Mucosa of stomach (tissue), 1 donor: ENCODE data around the gene AOAH.

Source experiments
- H3K27me3 ChIP-seq: one replicate; pipeline ENCODE4 v1.7.0; 2013; ENCODE audit warnings: mild to moderate bottlenecking, low read length; ENCODE audit not compliant: control insufficient read depth, insufficient read depth
- H3K36me3 ChIP-seq: one replicate; pipeline ENCODE4 v1.7.0; 2013; ENCODE audit warnings: low read length; ENCODE audit not compliant: control insufficient read depth, insufficient read depth
- H3K4me1 ChIP-seq: one replicate; pipeline ENCODE4 v1.7.0; 2013; ENCODE audit warnings: mild to moderate bottlenecking, low read length; ENCODE audit not compliant: control insufficient read depth, insufficient read depth
- H3K4me3 ChIP-seq: one replicate; pipeline ENCODE4 v1.7.0; 2013; ENCODE audit warnings: low read length
- H3K9ac ChIP-seq: one replicate; pipeline ENCODE4 v1.7.0; 2013; ENCODE audit warnings: mild to moderate bottlenecking, low read length, moderate library complexity
- H3K9me3 ChIP-seq: one replicate; pipeline ENCODE4 v1.7.0; 2013; ENCODE audit warnings: mild to moderate bottlenecking, low read length, moderate library complexity; ENCODE audit not compliant: control insufficient read depth
- donor health status: Pancreatic carcinoma.

AOAH gene

DNA sequence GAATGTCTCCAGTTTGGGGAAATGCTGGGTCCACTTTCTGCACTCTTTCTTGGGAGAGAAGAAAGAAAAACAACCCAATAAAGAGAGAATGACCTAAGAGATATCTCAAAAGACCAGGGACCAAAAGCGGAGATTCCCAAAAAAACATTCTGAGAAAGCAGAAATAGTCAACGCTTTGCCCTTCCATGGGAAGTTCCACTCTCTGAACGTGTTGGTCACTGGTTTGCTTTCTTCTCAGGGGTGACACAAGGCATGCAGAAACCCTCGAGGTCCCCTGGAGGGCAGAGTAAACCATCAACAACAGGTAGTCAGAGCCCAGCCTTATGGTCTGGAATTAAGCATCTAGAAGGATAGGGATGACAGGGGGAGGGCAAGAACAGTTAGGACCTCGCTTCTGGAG is 26.2 kb upstream of the AOAH start:
- no peak overlapping the region for H3K4me3 ChIP-seq
- no peaks in the 10 kb centered on the region for H3K27me3 ChIP-seq
- no peaks in the 10 kb centered on the region for H3K36me3 ChIP-seq
- no peaks in the 10 kb centered on the region for H3K9me3 ChIP-seq
- H3K4me1 ChIP-seq: no peaks in the 10 kb centered on the region
- no peak overlapping the region for H3K9ac ChIP-seq

DNA sequence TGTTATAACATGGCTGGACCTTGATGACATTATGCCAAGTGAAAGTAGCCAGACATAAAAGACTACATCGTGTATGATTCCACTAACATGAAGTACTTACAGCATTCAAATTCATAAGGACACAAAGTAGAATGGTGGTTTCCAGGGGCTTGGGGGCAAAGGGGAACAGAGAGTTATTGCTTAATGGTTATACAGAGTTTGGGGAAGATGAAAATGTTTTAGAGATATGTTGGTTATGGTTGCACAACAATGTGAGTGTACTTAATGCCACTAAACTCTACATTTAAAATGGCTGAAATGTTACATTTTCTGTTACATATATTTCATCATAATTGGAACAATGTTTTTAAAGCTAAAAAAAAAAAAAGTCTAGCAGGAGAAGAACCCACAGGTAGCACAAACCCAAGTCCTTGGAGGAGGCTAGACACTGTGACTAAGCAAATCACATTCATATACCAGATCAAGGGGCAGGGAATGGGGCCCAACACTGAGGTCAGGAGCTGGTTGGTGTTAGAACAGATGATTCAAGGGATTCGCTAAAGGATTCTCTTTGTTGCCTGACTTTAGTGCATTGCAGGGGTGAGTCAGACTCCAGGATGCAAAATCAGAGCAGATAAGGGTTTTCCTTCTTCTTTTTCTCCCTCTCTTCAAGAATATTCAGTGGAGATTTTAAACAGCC is 25.1 kb upstream of the AOAH start:
- H3K36me3 ChIP-seq: no peaks in the 10 kb centered on the region
- H3K27me3 ChIP-seq: no peaks in the 10 kb centered on the region
- no peaks in the 10 kb centered on the region for H3K4me1 ChIP-seq
- H3K9ac ChIP-seq: no peak overlapping the region
- no peak overlapping the region for H3K4me3 ChIP-seq
- no peaks in the 10 kb centered on the region for H3K9me3 ChIP-seq

DNA sequence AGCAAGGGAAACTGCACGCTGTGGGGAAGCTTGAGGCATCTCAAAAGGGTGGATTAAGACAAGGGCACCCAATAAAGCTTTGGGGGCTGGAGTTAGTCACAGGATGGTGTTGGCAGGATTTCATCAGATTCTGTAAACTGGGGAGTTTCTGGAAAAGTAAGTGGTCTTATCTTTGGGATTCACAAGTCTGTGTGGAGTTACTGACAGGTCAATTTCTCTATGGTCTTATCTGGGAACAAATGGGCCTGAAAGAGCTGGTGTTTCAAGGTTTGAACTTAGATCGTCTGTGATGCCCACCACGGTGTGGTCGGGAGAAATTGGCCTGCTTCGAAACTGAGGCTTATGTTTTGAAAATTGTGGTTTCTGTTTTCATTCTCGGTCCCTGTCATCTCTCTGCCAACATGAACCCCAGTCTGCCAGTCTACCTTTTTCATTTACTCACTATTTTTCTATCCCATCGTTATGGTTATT is 23.8 kb upstream of the AOAH start:
- no peak overlapping the region for H3K9ac ChIP-seq
- H3K36me3 ChIP-seq: no peaks in the 10 kb centered on the region
- H3K27me3 ChIP-seq: no peaks in the 10 kb centered on the region
- no peaks in the 10 kb centered on the region for H3K4me1 ChIP-seq
- no peaks in the 10 kb centered on the region for H3K9me3 ChIP-seq
- H3K4me3 ChIP-seq: no peak overlapping the region

DNA sequence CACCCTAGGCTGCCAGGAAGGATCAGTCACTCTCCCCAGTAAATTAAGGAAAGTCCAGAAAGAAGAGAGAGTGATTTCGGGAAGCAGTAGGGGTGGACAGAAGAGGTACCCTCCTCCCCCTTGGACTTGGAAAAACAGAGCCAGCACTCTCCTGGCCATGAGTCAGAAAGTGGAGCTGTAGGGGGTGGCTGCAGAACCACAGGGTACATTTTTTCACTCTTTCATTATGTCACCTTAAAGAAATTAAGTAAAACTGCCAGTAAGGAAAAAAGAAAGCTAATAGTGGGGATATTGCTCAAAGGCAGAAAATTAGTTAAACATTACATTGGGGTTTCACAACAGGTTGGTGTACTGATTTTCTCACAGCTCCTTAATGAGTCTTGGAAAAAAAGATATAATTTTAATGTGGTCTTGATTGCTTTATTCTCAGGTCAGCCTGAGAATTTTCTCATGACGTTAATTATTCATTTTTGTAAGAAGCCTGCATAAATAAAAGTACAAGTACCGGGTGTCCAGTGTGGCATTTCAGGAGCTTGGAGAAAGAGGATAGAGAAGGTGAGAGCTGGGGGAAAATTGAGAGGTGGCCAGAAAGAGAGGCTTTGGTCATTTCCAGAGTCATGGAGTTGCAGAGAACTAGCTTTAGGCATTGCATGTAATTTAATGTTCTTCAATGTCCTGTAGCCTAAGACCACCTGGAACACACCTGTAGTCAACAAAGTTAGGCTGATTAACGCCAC is 23.2 kb upstream of the AOAH start:
- no peaks in the 10 kb centered on the region for H3K4me1 ChIP-seq
- H3K9me3 ChIP-seq: no peaks in the 10 kb centered on the region
- H3K27me3 ChIP-seq: no peaks in the 10 kb centered on the region
- H3K36me3 ChIP-seq: no peaks in the 10 kb centered on the region
- H3K4me3 ChIP-seq: no peak overlapping the region
- H3K9ac ChIP-seq: no peak overlapping the region

GRCh38 chr7:36746347-36746746 is 22.1 kb upstream of the AOAH start:
- Histone ChIP-seq H3K36me3 (no peaks in the 10 kb centered on the region), H3K27me3 (no peaks in the 10 kb centered on the region), H3K9ac (no peak overlapping the region), H3K4me3 (no peak overlapping the region), H3K4me1 (no peaks in the 10 kb centered on the region), H3K9me3 (no peaks in the 10 kb centered on the region)

DNA sequence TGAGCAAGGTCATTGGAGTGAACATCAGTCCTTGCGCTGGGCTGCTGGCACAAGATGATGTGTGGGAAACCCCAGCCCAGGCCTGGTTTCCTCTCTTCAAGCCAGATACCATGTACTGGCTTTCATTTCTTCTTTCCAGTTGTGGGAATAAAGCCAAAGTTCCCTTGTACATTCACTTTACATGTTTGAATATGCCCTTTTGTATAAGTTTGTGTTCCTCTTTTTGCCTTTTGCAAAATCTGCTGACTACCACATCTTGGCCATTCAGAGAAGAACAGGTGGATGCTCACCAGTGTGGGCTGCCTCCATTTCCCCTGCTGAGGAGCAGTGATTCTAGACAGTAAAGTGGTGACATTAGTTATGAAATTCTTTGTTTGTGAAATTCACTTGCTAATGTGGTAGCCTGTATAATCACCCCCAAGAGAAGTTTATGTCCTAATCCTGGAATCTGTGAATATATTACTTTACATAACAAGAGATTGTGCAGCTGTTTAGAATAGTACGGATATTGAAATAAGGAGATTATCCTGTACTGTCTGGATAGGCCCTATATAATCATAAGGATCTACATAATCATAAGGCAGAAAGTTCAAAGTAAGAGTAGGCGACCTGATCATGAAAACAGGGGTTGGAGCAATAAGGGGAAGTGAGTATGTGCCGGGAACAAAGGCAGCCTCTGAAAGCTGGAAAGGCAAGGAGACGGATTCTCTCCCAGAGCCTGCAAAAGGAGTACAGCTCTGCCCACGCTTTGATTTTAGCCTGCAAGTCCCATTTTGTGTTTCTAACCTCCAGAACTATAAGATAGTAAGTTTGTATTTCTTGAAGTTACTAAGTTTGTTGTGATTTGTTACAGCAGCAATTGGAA is 18.8 kb upstream of the AOAH start:
- Histone ChIP-seq H3K9ac (no peak overlapping the region), H3K36me3 (no peaks in the 10 kb centered on the region), H3K27me3 (no peaks in the 10 kb centered on the region), H3K4me1 (no peaks in the 10 kb centered on the region), H3K9me3 (no peaks in the 10 kb centered on the region), H3K4me3 (no peak overlapping the region)

- Histone ChIP-seq H3K9me3 (no peaks in the 10 kb centered on the region), H3K27me3 (no peaks in the 10 kb centered on the region), H3K9ac (no peak overlapping the region), H3K4me1 (no peaks in the 10 kb centered on the region), H3K36me3 (no peaks in the 10 kb centered on the region), H3K4me3 (no peak overlapping the region)
Measured at GRCh38 chr7:36741866-36742265, 17.6 kb upstream of the AOAH start.

- H3K36me3 ChIP-seq: no peaks in the 10 kb centered on the region
- H3K4me1 ChIP-seq: no peaks in the 10 kb centered on the region
- H3K9ac ChIP-seq: no peak overlapping the region
- no peaks in the 10 kb centered on the region for H3K27me3 ChIP-seq
- H3K4me3 ChIP-seq: no peak overlapping the region
- H3K9me3 ChIP-seq: no peaks in the 10 kb centered on the region
Measured at GRCh38 chr7:36739351-36739750, 15.1 kb upstream of the AOAH start.

DNA sequence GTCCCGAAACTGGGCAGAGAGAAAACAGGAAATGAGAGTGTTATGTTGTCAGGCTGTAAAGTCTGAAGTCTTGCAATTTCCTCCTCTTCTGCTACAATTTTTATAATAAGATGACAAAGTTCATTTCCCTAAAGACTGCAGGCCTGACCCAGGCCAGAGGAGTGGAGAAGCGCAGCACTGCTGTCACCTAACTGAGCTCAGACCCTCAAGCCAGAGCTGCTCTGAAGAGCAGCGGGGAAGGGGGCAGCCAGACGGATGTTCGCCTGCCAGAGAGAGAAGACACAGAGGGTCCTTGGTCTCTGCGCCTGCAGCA is 12.6 kb upstream of the AOAH start:
- H3K4me3 ChIP-seq: no peak overlapping the region
- no peaks in the 10 kb centered on the region for H3K4me1 ChIP-seq
- no peaks in the 10 kb centered on the region for H3K9me3 ChIP-seq
- H3K36me3 ChIP-seq: no peaks in the 10 kb centered on the region
- no peaks in the 10 kb centered on the region for H3K27me3 ChIP-seq
- H3K9ac ChIP-seq: no peak overlapping the region

DNA sequence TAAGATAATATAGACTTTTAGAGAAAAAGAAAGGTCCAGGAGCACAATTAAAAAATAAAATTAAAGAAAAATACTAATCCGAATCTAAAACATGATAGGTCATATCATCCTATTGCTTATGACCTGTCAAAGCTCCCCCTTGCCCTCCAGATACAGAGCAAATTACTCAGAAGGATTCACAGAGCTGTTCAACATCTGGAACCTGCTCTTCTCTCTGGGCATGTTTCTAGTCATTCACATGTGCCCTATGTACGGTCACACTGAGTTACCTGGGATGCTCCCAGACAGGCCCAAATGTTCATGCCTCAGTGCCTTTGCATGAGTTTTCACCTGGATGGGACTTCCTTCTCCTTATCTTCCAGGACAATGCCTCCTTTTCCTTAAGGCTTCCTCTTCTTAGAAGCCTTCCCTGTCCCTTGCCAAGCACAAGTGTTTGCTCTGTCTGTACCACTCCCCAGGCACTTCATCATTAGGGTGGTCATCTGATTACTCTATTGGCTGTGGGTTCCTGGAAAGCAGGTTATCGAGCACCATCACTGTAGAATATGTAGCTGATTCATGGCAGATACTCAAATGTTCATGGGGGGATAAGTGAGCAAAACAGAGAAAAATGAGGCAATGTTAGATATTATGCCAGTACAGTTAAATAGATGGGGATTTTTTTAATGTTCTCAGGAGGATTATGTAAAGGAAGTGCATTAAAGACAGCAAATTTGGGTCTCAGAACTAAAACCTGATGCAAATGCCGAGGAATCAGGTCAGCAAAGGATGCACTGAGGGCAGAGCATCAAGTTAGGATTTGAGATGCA is 12.0 kb upstream of the AOAH start:
- H3K9me3 ChIP-seq: no peaks in the 10 kb centered on the region
- H3K27me3 ChIP-seq: no peaks in the 10 kb centered on the region
- H3K36me3 ChIP-seq: no peaks in the 10 kb centered on the region
- H3K4me1 ChIP-seq: no peaks in the 10 kb centered on the region
- no peak overlapping the region for H3K9ac ChIP-seq
- H3K4me3 ChIP-seq: no peak overlapping the region

- Histone ChIP-seq H3K27me3 (no peaks in the 10 kb centered on the region), H3K9me3 (no peaks in the 10 kb centered on the region), H3K9ac (no peak overlapping the region), H3K36me3 (no peaks in the 10 kb centered on the region), H3K4me1 (no peaks in the 10 kb centered on the region), H3K4me3 (no peak overlapping the region)
Measured at GRCh38 chr7:36735172-36735571, 10.9 kb upstream of the AOAH start.
